SW 1271 (cell line): ENCODE measurements around the gene EFHD2.
"Not testable (repeated sequence)": the region's sequence is repeated elsewhere in the genome, so short reads cannot be mapped to it uniquely, and the experiment has no call there.

Experiments
- DNase-seq, 2 experiments: peaks; one replicate each; lab custom pipeline; 2025; lab: John Stamatoyannopoulos, UW

The EFHD2 gene

DNA sequence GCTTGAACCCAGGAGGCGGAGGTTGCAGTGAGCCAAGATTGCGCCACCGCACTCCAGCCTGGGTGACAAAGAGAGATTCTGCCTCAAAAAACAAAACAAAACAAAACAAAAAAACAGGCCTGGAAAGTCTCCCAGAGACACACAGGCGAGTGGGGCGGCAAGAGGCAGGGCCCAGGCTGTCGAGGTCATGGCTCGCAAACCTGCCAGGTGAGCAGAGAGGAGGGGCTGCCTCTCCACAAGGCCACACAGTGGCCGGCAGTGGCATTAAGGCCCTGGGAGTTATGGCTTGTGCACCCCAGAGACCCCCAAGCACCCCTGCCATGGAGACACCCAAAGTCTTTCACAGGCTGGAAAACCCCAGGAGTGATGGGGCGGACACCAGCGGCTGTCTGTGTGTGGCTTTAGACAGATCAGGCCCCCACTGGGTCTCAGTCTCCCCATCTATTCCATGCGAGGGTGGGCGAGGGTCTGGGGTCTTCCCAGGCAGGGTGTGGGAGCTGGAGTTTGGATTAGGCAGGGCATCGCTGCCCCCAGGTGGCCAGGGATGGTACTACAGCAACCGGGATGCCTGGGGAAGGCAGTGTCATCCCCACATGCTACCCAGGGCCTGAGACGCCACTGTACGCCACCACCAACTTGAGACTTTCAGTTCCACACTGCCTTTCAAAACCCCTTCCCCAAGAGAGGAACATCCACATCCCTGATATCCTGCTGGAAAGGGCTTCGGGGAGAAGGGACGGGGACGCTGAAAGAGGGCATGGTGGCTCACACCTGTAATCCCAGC, 21.3 kb downstream of the EFHD2 start:
- peak in 1 of 2 experiments; percentile 17 for DNase-seq

DNA sequence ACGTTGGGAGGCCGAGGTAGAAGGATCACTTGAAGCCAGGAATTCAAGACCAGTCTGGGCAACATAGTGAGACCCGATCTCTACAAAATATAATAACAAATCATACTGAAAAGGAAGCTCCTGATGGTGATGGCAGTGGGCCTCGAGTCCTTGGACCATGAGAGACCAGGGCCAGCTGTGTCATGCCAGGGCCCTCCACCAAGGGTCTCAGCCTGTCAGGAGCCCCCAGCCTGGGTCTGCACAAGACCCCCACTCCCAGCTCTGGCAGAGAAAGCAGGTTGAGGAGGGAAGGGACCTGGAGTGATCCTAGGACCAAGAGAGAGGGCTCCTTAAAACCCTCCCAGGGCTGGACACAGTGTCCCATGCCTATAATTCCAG, 21.9 kb downstream of the EFHD2 start:
- DNase-seq = no peak

DNA sequence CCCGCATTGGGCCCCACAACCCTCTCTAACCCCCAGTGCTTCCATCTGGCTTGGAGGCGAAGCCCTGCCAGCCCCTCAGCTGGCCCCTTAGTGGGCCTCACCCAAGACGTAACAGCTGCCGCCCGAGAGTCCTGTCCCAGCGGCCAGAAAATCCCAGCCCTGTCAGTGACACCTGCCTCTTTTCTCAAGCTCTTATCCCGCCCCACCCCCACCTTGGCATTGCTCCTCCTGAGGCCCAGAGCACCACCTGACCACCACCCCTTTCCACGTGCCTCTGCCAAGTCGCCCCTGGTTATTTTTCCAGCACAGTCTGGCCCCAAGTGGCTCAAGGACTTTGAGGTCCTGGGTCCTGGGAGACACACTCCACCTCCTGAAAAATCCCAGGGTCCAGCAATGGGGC, 22.6 kb downstream of the EFHD2 start:
- no peak for DNase-seq

DNA sequence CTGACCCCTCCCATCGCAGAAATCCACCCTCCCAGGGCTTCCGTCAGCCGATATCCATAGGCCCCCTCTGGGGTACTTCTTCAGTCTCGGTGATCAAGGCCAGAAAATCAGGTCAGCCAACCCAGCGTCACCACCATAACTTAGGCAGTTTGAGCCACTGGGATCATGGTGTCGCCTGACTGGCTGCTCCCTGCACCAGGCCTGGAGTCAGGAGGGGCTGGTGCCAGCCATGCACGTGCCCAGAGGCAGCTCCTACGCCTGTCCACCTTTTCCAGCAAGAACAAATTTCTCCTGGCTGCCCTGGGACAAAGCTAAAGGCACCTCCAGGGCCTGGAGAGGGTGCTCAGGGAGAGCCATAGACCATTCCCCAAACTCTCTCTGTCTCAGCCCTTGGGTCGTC, 23.8 kb downstream of the EFHD2 start:
- no peak for DNase-seq

DNA sequence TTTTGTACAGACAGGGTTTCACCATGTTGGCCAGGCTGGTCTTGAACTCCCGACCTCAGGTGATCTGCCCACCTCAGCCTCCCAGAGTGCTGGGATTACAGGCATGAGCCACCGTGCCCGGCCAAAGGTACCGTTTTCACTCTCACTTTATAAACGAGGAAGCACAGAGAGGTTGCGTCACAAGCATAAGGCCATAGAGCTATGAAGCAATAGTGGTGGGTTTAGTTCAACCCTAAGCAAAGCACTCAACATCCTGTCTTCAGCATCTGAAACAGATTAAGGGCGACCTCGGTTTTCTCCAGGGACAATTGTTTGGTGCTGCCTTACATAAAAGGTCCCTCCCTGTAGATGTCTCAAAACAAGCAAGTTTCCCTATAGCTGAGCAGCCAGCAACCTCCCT, 25.1 kb downstream of the EFHD2 start:
- not testable (repeated sequence) for DNase-seq

DNA sequence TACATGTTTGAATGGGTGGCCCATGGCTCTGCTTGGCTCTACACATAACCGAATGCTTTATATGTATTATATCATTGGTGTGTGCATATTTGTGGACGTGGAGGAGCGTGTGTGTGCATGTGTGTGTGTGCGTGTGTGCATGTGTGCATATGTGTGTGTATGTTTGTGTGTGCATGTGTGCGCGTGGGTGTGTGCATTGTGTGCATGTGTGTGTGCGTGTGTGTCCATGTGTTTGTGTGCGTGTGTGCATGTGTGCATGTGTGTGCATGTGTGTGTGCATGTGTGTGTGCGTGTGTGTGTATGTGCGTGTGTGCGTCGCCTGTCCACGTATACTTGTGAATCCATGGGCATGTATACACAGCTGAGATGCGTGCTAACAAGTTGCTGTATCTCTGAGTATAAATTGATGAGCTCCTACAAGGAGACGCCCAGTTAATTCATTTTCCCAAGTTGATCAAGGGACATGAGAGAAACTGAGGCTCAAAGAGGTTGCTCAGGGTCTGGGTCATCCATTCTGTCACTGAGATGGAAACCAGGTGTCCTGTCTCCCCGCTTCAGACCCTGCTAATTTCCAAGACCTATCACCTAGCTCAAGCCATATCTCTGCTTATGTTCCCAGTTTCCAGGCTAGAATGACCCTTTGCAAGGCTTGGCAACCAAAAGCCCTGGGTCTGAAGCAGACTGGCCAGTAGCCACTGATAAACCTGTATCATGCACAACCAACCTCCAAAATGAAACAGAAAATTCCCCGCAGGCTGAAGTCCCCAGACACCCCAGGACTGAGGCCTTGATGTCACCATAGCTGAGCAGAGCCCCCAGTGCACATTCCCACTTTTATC, 25.8 kb downstream of the EFHD2 start:
- DNase-seq = no peak

DNA sequence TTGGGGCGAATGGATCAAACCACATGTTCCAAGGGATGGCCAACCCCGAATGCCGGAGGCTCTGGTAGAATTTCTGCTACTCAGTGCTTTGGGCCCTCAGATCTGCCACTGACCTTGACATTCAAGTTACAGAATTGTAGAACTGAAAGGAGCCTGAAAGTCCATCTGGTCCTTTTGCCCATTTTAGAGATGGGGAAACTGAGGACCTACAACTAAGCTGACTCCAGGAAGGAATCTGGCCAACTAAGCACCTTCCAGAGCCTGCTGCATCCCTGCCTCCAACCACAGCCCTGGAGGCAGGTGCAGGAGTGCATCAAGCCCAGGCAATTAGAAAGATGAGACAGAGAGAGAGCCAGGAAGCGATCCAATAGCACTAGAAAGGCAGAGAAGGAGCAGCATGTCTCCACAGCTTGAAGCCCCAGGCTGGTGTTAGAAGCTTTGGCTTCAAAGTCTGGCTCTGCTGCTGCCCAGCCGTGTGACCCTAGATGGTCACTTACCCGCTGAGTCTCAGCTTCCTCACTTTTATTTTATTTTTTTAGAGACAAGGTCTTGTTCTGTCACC, 27.3 kb downstream of the EFHD2 start:
- no peak for DNase-seq

DNA sequence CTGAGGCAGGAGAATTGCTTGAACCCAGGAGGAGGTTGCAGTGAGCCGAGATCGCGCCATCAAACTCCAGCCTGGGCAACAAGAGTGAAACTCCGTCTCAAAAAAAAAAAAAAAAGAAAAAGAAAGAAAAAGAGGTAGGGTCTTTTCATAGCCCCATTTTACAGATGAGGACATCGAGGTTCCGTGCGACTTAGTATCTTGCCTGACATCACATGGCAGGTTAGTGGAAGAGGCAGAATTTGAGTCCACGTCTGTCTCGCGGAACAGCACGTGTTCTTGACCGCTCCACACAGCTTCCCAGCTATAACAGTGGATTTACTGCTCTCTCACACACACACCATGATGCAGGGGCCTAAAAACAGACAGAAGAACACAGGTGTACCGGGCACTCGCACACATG, 29.6 kb downstream of the EFHD2 start:
- DNase-seq = no peak

DNA sequence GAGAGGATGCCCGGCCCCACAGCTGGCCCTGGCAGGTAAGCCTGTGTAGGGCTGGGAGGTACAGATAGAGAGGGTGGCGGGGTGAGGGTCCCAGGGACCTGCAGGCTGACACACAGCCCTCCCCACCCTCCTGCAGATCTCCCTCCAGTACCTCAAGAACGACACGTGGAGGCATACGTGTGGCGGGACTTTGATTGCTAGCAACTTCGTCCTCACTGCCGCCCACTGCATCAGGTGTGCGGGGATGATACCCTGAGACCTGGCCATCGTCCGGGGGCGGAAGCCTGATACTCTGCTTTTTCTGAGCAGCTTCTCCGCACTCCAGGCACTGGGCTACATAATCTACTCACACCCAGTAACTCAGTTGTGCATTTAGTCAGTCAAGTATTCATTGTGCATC, 30.7 kb downstream of the EFHD2 start:
- DNase-seq = no peak

DNA sequence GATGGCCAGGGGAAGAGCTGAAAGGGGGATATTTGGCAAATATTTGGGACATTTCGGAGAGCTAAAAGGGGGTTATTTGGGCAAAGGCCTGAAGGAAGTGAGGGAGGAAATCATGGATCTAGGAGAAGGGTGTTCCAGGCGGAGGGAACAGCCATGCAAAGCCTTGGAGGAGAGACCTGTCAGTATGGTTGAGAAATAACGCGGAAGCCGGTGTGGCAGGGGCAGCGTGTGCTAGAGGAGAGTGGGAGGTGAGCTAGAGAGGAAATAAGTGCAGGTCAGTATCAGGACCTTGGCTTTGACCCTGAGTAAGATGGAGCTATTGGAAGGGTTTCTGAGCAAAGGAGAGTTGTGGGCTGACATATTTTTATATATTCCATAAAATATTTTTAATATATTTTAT, 31.6 kb downstream of the EFHD2 start:
- no peak for DNase-seq

DNA sequence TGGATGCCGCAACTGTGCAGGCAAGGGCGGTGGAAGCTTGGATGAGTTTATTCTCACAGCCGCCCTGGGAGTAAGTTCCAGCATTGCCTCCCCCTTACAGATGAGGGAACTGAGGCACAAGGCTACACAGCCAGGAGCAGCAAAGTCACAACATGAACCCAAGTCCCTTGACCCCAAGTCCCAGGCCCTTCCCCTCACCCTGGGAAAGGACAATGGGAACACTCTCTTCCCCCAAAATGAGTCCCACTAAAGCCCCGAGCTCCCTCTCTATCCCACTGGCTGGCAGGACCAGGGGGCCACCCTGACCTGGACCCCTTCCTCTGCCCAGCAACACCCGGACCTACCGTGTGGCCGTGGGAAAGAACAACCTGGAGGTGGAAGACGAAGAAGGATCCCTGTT, 32.4 kb downstream of the EFHD2 start:
- no peak for DNase-seq

DNA sequence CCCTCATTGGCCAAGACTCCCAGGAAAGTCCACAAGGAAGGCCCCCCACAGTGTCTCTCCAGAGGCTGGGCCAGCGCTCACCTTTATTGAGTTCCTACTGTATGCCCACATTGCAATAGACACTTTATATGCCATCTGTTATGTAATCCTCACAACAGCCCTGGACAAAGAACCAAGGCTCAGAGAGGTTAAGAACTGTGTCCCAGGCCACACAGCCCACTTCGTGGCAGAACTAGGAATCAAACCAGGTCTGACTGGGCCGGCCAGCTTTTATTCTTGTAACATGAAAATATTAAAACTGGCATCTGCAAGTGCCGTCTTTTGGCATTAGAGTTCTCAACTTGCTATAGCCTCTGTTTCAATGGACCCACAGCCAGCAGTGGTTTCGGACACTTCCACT, 33.1 kb downstream of the EFHD2 start:
- no peak for DNase-seq

DNA sequence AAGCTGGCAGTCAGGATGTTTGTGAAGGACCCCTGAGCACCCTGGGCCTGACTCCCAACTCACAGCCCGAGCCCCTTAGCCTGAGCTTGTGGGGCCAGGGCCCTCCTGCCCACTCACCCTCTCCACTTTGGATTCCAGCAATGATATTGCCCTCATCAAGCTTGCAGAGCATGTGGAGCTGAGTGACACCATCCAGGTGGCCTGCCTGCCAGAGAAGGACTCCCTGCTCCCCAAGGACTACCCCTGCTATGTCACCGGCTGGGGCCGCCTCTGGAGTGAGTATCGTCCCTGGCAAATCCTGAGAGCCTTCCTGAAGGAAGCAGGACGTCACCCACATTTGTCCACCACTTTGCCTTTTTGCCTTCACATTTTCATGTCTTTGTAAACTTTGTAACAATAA, 33.6 kb downstream of the EFHD2 start:
- DNase-seq = no peak

DNA sequence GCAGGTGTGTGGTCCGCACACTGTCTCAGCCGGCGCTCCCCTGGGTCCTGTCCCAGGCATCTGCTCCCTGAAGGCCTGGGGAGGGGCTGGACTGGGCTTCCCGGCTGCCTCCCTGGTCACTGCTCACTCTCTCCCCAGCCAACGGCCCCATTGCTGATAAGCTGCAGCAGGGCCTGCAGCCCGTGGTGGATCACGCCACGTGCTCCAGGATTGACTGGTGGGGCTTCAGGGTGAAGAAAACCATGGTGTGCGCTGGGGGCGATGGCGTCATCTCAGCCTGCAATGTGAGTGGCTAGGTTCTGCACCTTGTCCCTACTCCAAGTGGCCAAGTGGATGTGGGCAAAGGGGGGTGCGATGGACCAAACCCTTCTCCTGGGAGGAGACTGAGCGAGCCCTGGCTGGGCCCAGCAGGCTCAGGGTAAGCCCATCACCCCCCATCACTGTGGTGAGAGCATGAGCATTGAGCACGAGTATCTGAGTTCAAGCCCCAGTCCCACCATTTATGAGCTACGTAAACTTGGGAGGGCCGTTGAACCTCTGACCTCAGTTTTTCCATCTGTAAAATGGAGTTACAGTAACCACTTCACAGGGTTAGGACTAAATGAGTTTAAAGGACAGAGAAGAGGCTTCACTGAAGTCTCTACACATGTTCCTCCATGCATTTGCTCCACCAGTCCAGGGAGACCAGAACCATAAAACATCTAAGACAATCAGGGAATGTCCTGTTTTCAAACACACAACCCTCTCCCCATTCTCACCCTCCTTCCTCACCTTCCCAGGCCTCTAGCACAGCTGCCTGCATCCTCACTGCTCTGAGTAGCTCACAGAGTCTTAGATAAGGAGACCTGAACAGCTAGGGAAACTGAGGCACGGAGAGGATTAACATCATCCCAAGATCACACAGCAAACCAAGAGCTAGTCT, 35.0 kb downstream of the EFHD2 start:
- no peak for DNase-seq

DNA sequence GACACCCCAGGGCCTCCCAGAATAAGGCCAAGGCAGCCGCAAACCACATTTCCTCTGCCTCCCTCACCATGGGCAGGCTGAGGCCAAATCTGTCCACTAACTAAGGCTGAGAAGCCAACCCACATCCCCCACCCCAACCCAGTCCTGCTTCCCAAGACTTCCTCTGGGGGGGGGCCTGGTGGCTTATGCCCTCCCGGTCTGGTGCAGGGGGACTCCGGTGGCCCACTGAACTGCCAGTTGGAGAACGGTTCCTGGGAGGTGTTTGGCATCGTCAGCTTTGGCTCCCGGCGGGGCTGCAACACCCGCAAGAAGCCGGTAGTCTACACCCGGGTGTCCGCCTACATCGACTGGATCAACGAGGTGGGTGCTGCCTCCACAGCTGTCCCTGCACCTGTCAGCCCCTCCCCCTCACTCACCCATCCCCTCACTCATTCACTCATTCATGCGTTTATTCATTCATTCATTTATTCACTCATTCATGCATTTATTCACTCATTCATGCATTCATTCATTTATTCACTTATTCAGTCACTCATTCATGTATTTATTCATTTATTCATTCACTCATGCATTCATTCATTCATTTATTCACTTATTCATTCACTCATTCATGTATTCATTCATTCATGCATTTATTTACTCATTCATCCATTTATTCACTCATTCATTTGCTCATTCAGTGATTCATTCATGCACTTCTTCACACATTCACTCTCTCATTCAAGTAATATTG, 35.9 kb downstream of the EFHD2 start:
- DNase-seq = no peak

DNA sequence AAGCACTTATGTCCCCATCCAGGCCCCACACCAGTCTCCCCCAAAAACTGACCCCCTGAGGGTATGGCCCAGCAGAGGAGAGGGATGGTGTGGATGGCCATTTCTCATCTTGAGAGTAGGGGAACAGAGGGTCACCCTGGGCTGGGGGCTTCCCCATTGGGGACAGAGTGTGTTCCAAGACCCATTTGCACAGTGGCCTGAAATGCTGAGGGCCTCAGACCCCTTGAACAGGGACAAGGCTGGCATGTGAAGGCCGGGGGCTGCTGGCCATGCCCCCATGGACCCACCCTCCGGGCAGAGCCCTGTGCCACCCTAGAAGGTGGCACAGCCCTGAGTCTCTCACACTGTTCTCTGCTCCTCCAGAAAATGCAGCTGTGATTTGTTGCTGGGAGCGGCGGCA, 36.5 kb downstream of the EFHD2 start:
- no peak for DNase-seq

DNA sequence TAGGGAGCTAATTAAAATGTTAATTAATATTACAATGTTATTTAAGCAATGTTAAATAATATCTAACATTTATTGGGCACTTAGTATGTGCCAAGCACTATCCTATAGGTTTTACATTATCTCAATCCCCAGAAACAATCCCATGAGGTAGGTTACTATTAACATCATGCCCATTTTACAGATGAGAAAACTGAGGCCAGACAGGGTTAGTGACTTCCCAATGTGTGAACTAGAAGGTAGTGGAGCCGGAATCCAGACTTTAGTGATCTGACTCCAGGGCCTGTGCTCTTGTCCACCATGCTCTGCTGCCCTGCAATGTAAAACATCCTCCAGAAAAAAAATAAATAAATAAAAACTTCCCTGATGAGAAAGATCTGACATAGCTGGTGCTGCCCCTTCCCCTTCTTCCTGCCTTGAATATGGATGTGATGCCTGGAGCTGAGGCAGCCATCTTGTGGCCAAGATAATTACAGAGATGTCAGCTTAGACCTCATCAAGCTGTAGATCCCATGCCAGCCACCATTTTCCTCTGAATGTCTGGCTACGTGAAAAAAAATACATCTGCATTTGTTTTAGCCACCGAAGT, 39.3 kb downstream of the EFHD2 start:
- DNase-seq = no peak

DNA sequence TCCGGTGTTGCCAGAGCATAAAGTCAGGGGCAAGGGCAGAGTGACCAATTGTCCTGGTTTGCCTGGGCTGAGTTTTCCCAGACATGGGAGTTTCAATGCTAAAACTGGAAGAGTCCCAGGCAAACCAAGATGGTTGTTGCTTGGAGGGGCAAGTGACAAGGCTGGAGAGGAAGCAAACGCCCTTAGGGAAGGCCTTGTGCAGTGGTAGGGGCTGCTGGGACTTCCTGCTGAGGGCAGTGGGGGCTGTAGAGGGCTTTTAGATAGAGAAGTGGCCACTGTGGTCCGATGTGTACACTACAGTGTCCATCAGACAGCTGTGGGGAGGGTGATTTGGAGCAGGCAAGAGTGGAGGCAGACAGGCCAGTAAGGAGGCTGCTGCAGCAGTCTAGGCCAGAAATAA, 39.9 kb downstream of the EFHD2 start:
- no peak for DNase-seq

DNA sequence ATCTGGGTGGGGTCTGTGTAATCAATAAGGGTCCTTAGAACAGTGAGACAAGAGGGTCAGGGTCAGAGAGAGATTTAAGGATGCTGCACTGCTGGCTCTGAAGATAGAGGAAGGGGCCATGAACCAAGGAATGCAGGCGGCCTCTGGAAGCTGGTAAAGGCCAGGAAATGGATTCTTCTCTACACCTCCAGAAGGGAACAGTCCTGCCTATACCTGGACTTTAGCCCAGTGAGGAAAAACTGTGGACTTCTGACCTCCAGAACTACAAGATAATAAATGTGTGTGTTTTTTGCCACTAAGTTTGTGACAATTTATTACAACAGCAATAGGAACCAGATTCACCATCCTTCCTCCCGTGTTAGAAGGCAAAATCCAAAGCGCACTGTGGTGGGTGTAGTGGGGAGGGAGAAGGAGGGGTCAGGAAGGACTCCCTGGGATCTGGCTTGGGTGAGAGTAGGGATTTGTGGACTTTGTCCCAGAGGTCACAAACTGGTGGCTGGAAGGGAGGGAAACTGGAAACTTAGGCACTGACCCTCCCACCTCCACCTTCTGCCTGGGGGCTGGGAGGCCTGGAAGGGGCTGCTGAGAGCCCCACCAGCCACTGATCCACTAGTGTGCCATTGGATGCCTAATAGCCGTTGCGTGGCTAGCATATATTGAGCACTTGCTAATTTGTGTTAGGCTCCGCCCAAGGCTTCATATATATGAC, 41.5 kb downstream of the EFHD2 start:
- DNase-seq = no peak

DNA sequence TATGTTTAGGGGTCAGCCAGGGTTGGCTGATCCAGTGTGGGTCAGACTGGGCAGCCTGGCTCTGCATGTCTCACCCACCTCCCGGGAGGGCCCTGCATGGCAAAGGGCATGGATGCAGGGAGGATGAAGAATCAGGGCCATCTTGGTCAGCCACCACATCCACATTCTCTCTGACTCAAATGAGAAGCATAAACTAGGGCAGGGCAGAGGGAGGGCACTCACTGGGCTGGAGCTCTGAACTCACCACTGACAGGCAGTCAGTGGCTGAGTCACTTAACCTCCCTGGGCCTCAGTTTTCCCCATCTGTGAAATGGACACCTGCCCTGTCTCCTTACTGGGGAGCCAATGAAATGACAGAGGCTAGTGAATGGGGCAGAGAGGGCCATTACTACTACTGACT, 42.5 kb downstream of the EFHD2 start:
- DNase-seq = no peak
